Measurements from ENCODE around the gene MMP11.

DNA sequence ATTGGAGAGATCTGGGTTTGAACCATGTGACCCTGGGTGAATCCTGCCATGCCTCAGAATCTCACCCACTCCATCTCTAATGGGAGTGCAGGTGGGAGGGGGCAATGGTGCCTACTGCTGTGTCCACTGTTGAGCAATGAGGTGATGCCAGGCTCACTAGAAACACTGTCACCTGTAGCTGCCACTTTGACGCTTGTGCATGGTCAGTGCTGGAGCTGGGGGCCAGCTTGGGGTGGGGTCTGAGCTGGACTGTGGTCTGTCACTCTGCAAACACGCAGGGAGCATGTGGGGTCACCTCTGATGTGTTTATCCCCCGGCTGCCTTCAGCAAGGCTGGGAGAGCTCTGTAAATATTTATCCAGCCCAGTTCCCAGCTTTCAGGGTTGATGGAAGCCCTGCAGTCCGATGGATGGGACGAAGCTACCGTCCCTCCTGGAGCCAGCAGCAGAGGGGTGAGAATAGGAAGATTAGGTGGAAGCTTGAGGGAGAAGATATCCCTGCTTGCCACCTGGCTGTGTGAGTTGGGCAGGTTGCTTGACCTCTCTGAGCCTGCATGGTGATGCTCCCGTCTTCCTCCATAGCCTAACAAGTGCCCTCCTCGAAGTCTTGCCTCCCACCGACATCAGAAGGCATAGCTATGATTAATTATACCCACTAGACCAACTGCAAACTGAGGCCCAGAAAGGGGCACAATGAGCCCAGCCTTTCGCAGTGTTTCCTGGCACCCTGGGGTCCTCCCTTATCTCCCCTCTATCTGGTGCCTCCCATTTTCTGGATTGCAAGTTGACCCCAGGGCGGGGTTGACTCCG lies 1.7 kb downstream of the MMP11 start:
- TF ChIP-seq, protein P1, sequence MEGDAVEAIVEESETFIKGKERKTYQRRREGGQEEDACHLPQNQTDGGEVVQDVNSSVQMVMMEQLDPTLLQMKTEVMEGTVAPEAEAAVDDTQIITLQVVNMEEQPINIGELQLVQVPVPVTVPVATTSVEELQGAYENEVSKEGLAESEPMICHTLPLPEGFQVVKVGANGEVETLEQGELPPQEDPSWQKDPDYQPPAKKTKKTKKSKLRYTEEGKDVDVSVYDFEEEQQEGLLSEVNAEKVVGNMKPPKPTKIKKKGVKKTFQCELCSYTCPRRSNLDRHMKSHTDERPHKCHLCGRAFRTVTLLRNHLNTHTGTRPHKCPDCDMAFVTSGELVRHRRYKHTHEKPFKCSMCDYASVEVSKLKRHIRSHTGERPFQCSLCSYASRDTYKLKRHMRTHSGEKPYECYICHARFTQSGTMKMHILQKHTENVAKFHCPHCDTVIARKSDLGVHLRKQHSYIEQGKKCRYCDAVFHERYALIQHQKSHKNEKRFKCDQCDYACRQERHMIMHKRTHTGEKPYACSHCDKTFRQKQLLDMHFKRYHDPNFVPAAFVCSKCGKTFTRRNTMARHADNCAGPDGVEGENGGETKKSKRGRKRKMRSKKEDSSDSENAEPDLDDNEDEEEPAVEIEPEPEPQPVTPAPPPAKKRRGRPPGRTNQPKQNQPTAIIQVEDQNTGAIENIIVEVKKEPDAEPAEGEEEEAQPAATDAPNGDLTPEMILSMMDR (IDR thresholded peaks at IDR 0.05): no peak
- TF ChIP-seq POLR2AphosphoS5 (IDR thresholded peaks at IDR 0.05): no peak

Data from suprapubic skin (tissue), 3 donors.